HG02759 (cell line): ENCODE results near the gene SART3.
A peak's percentile ranks its signal among the peaks of the same experiment; 100 is the strongest.
"Not testable (repeated sequence)": the region's sequence is repeated elsewhere in the genome, so short reads cannot be mapped to it uniquely, and the experiment has no call there.

Experiments
- ATAC-seq: cut with Tn5 transposase; IDR thresholded peaks from one replicate; pipeline ENCODE4 v1.9.1; 2021; ENCODE audit warnings: mild to moderate bottlenecking, moderate library complexity; ENCODE audit not compliant: unreplicated experiment

Gene SART3

GRCh38 chr12:108582978-108583770 lies 22.2 kb upstream of the SART3 start:
- ATAC-seq, result no peak

GRCh38 chr12:108582509-108582908 lies 21.5 kb upstream of the SART3 start:
- no peak for ATAC-seq

GRCh38 chr12:108581311-108582227 lies 20.6 kb upstream of the SART3 start:
- ATAC-seq, result no peak

- ATAC-seq, result no peak
These were observed 19.6 kb upstream of the SART3 start for GRCh38 chr12:108580531-108580930.

GRCh38 chr12:108578813-108579212 lies 17.8 kb upstream of the SART3 start:
- ATAC-seq, result no peak

DNA sequence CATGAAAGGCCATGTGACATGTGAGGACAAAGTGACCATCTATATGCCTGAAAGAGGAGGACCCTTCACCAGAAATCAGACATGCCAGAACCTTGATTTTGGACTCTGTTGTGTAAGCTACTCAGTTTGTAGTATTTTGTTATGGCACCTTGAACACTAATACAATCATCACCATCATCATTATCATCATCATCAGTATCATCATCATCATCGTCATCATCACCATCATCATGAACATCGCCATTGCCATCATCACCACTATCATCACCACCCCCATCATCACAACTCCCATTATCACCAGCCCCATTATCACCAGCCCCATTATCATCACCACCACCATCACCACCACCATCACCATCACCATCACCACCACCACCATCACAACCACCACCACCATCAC lies 17.3 kb upstream of the SART3 start:
- no peak for ATAC-seq

DNA sequence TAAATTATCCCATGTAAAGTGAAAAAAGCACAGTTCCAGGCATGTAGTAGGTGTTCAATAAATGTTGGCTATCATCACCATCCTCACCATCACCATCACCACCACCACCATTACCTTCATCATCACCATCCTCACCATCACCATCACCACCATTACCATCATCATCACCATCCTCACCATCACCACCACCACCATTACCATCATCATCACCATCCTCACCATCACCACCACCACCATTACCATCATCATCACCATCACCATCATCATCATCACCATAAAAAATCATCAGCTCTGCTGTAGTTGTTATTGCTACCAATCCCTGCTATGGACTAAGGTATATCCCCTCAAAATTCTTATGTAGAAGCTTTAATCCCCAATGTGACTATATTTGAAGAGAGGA lies 16.5 kb upstream of the SART3 start:
- no peak for ATAC-seq

DNA sequence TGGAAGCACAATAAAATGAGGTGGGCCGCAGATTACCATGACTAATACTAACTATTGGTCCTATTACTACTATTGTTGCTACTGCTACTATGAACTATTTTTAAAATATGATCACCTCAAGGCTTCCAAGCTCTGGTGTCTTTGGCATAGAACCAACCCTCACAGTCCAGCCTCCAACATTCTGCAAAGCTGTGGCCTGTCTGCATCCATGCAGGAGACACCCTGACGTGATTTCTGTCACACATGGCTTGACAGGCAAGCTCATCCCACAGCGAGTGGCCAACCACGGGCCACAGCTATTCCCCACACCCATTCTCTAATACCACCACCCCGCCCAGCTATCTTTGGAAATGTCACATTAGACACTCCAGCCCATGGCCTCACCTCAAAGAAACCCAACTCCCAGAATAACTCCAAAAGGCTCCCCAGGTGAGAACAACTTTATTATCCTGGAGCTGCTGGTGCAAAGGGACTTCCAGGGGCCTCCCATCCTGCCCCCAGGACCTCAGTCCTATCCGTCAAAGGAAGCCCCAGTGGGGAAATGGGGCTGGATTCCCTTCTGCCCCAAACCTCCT lies 15.8 kb upstream of the SART3 start:
- no peak for ATAC-seq

DNA sequence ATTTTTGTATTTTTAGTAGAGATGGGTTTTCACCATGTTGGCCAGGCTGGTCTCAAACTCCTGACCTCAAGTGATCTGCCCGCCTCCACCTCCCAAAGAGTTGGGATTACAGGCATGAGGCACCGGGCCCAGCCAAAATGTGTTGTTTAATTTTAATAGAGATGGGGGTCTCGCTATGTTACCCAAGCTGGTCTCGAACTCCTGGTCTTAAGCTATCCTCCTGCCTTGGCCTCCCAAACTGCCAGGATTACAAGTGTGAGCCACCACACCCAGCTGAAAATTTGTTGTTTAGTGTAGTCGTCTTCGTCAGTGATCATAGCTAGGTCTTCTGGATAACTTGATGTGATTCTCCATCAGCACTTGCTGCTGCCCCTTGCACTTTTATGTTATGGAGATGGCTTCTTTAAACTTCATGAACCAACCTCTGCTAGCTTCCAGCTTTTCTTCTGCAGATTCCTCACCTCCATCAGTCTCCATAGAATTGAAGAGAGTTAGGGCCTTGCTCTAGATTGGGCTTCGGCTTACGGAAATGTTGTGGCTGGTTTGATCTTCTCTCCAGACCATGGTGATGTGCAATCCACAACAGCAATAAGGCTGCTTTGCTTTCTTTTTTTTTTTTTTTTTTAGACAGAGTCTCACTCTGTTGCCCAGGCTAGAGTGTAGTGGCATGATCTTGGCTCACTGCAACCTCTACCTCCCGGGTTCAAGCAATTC lies 14.4 kb upstream of the SART3 start:
- no peak for ATAC-seq

- not testable (repeated sequence) for ATAC-seq
These were observed 13.3 kb upstream of the SART3 start for GRCh38 chr12:108574276-108574675.

GRCh38 chr12:108573317-108573716 lies 12.3 kb upstream of the SART3 start:
- ATAC-seq, result no peak

GRCh38 chr12:108572166-108572790 lies 11.3 kb upstream of the SART3 start:
- peak; percentile 36 for ATAC-seq

DNA sequence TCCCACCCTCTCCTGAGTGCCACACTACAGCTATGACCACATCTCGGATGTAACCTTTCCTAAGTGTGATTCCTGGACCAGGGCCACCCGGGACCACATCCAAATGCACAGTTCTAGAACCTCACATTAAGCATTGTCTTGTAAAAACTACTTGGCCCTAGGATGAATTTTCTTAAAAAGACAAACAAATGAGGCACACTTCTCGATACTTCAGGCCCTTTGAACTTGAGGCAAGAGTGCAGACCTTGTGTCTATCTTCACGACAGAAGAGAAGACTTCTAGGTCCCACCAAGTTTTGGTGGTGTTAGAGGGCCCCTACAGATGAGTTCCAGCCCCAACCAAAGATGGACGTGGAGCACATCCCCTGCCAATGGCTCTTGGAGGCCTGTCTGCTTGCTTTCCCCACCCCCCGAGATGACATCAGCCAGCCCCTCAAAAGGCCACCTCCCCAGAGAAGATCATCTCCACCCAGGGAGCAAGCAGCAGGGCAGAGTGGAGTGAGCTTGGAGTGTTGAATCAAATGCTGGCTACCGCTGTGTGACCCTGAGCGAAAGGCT lies 10.7 kb upstream of the SART3 start:
- ATAC-seq, result no peak

GRCh38 chr12:108570743-108571608 lies 10.0 kb upstream of the SART3 start:
- no peak for ATAC-seq

- peak; percentile 71 for ATAC-seq
These were observed 7.6 kb upstream of the SART3 start for GRCh38 chr12:108568338-108569154.

DNA sequence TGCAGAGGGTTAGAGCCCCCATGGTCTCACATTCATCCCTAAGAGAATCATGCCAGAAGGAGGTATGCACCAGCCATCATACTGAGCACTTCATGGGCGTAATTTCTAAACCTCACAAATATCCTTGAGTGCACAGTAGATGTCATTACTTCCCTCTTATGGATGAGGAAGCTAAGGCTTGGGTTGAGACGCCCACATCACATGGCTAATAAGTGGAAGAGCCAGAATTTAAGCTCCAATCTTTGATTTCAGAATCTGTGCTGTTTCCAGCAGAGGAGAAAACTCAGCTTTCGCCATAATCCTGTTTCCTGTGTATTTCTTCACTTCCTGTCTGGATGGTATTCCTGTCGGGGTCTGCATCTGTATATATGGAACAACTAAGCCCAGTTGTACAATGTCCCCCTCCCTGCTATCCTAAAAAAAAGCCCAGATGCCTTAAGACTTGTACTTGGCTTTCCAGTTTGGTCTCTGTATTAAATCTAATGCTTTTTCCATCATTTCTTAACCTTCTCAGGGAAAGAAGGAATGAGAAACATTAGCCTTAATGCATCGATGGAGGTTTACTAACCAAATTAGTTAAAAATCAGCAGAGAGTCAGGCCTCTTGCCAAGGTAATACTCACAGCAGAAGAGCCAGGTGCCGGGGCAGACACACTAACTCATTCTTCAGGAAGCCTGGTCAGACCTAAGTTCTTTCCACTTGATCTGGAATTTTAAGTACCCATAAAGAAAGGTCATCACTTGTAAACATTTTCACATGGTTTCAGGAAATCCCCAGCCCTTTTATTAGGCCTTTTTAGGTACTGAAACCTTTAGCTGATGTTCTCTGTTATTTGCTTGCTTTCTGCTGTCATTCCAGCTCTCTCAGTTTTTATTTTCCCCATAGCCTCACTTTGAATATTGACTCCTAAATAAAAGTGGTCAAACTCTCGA lies 6.7 kb upstream of the SART3 start:
- ATAC-seq, result no peak

DNA sequence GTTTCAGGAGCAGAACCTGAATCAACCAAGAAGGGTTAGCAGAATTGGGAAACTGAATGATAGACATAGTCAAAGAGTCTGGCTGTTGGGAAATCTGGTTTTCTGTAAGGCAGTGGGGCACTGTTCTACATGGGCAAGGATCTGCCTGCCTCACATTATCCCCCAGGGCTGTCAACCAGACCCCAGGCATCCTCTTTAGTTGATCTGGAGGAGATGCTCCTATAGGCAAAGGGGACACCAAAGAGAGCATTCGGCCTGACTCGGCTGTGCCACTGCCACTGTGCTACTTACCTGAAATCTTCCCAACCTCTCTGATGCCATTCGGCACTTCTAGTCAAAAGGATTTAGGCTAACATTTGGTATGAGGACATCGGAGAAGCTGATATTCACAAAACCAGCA lies 5.5 kb upstream of the SART3 start:
- no peak for ATAC-seq
